Trophoblast cell (in vitro differentiated cells and primary cell): Measurements from ENCODE around the gene RAPGEF1.

ENCODE experiments used
- DNase-seq, 2 donors: peaks; one replicate each; pipeline ENCODE4 v3.0.0-alpha.2; 2016
- H2AFZ ChIP-seq: 2 replicates; pipeline ENCODE4 v1.6.1; 2013; ENCODE audit warnings: low read length, moderate library complexity, mild to moderate bottlenecking; ENCODE audit not compliant: insufficient read depth, poor library complexity
- H2AK5ac ChIP-seq: 2 replicates; pipeline ENCODE4 v1.6.1; 2013; ENCODE audit warnings: mild to moderate bottlenecking, low read length
- H2BK120ac ChIP-seq: 2 replicates; pipeline ENCODE4 v1.6.1; 2013; ENCODE audit warnings: low read length, mild to moderate bottlenecking, moderate library complexity; ENCODE audit not compliant: insufficient read depth, poor library complexity
- H2BK12ac ChIP-seq: 2 replicates; pipeline ENCODE4 v1.6.1; 2013; ENCODE audit warnings: mild to moderate bottlenecking, low read length, moderate library complexity
- H2BK5ac ChIP-seq: 2 replicates; pipeline ENCODE4 v1.6.1; 2013; ENCODE audit warnings: low read length, low read depth, moderate library complexity, mild to moderate bottlenecking; ENCODE audit not compliant: poor library complexity
- H3K14ac ChIP-seq: 2 replicates; pipeline ENCODE4 v1.6.1; 2013; ENCODE audit warnings: mild to moderate bottlenecking, low read length
- H3K18ac ChIP-seq: 2 replicates; pipeline ENCODE4 v1.6.1; 2013; ENCODE audit warnings: mild to moderate bottlenecking, low read length
- H3K23ac ChIP-seq: 2 replicates; pipeline ENCODE4 v1.6.1; 2013; ENCODE audit warnings: low read length
- H3K27ac ChIP-seq: 2 replicates; pipeline ENCODE4 v1.5.1; 2013; ENCODE audit warnings: low read depth, mild to moderate bottlenecking, inconsistent platforms, low read length, moderate library complexity
- H3K27me3 ChIP-seq: 2 replicates; pipeline ENCODE4 v1.6.1; 2013; ENCODE audit warnings: inconsistent platforms, mild to moderate bottlenecking, low read length, moderate library complexity; ENCODE audit not compliant: insufficient read depth
- H3K36me3 ChIP-seq, 2 experiments: 1 replicate in 1 of 2; 2 replicates in 1 of 2; pipeline ENCODE4 v1.6.1; 2013; ENCODE audit warnings: low read length in 2 of 2, mild to moderate bottlenecking in 2 of 2, moderate library complexity in 1 of 2; ENCODE audit not compliant: insufficient read depth in 2 of 2, control insufficient read depth in 1 of 2
- H3K4ac ChIP-seq: 2 replicates; pipeline ENCODE4 v1.6.1; 2013; ENCODE audit warnings: low read depth, mild to moderate bottlenecking, low read length, moderate library complexity
- H3K4me1 ChIP-seq, 2 experiments: 1 replicate in 1 of 2; 2 replicates in 1 of 2; pipeline ENCODE4 v1.6.1; 2013; ENCODE audit warnings: low read length in 2 of 2, mild to moderate bottlenecking in 2 of 2, moderate library complexity in 1 of 2; ENCODE audit not compliant: insufficient read depth in 2 of 2, control insufficient read depth in 1 of 2
- H3K4me2 ChIP-seq: 2 replicates; pipeline ENCODE4 v1.6.1; 2013; ENCODE audit warnings: inconsistent platforms, mild to moderate bottlenecking, low read length, moderate library complexity
- H3K4me3 ChIP-seq: 2 replicates; pipeline ENCODE4 v1.5.1; 2013; ENCODE audit warnings: mild to moderate bottlenecking, low read depth, low read length, inconsistent platforms
- H3K79me1 ChIP-seq: one replicate; pipeline ENCODE4 v1.6.1; 2013; ENCODE audit warnings: low read length
- H3K79me2 ChIP-seq: 2 replicates; pipeline ENCODE4 v1.6.1; 2013; ENCODE audit warnings: low read length, mild to moderate bottlenecking; ENCODE audit not compliant: control insufficient read depth, insufficient read depth, poor library complexity
- H3K9ac ChIP-seq: 2 replicates; pipeline ENCODE4 v1.6.1; 2013; ENCODE audit warnings: mild to moderate bottlenecking, low read length
- H3K9me3 ChIP-seq: 2 replicates; pipeline ENCODE4 v1.6.1; 2013; ENCODE audit warnings: low read depth, mild to moderate bottlenecking, control low read depth, inconsistent platforms, low read length; ENCODE audit not compliant: insufficient read depth
- H4K12ac ChIP-seq: 2 replicates; pipeline ENCODE4 v1.6.1; 2013; ENCODE audit warnings: low read depth, mild to moderate bottlenecking, low read length, moderate library complexity
- H4K8ac ChIP-seq: 2 replicates; pipeline ENCODE4 v1.6.1; 2013; ENCODE audit warnings: low read depth, mild to moderate bottlenecking, low read length, moderate library complexity
- H4K91ac ChIP-seq: one replicate; pipeline ENCODE4 v1.6.1; 2013; ENCODE audit warnings: low read depth, mild to moderate bottlenecking, low read length, moderate library complexity
- WGBS: extraction: QIAGEN DNeasy Blood & Tissue Kit; methylation state at CpG from one replicate; pipeline ENCODE4 v1.1.7; 2013; ENCODE audit warnings: missing lambda C conversion rate; ENCODE audit not compliant: insufficient read length, insufficient coverage; ENCODE audit errors: extremely low coverage; 5-methylcytosine and 5-hydroxymethylcytosine counted together

RAPGEF1 gene

DNA sequence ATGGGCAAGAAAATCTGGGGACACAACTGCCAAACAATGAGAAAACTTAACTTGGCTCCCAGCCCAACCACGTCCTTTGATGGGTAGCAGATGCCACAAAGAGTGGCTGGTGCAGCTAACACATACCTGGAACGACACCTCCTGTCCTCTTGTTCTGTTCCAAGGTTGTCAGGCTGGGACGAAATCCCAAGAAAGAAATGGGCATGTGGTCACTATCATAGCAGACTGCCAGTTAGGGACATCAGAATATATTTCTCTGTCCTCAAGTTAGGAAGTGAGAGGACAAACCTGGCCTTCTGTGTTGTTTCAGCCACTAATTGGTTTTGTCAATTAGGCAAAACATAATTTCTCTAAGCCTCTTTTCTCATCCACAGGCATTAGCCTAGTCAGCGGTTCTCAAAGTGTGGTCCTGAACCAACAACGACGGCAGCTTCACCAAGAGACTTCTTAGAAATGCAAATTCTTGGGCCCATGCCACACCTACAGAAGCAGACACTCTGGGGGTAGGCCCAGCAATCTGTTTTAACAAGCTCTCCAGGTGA is 63.4 kb downstream of the RAPGEF1 start:
- peaks cover 48 to 65% of the 10 kb centered on the region in 2 experiments for H3K4me1 ChIP-seq
- WGBS = no CpG with 5 or more reads among the region's 6 CpGs

DNA sequence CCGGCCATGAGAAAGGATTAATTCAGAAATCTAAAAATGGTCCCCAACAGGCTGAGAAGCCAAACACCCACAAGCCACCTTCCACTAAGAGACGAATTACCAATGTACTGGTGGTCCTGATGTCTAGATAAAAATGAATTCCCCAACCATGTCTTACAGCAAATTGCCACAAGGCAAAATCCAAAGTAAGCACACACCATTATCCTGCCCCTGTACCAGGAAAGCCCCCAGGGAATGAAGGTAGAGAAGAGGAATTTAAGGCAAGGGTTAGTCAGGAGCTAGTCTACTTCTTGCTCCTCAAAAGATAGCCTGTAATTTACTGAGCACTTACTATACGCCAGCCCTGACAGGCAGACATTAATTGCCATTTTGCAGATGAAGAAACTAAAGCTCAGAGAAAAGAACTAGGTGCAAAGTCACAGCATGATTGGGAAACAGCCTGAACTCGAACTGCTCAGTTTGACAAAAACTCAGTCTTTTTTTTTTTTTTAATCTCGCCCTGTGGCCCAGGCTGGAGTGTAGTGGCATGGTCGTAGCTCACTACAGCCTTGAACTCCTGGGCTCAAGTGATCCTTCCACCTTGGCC is 64.3 kb downstream of the RAPGEF1 start:
- Histone ChIP-seq H4K91ac (peak overlapping the region; percentile 93), H3K18ac (peak overlapping the region; percentile 84), H3K9me3 (no peaks in the 10 kb centered on the region), H3K27ac (peak overlapping the region; percentile 87), H3K79me2 (peaks cover 21% of the 10 kb centered on the region), H3K27me3 (no peaks in the 10 kb centered on the region), H3K14ac (peak overlapping the region; percentile 90), H3K4ac (peak overlapping the region; percentile 94), H2BK5ac (peak overlapping the region; percentile 89), H2AFZ (no peak overlapping the region), H3K4me2 (peak overlapping the region; percentile 1), H3K23ac (no peak overlapping the region), H2BK120ac (peak overlapping the region; percentile 86), H2AK5ac (peak overlapping the region; percentile 96), H4K8ac (peak overlapping the region; percentile 78), H3K79me1 (peaks cover 43% of the 10 kb centered on the region), H3K4me3 (no peak overlapping the region), H3K4me1 (peaks cover 55 to 75% of the 10 kb centered on the region in 2 experiments), H4K12ac (no peak overlapping the region), H3K36me3 (peaks cover 0 to 4% of the 10 kb centered on the region in 2 experiments), H3K9ac (no peak overlapping the region), H2BK12ac (peak overlapping the region; percentile 91)
- no CpG with 5 or more reads among the region's 6 CpGs for WGBS
- peak; percentile 86 to 97 for DNase-seq

More for the DNA sequence above, 63.4 kb downstream of the RAPGEF1 start:
- Histone ChIP-seq H3K27me3 (no peaks in the 10 kb centered on the region), H4K91ac (peak overlapping the region; percentile 90), H3K36me3 (peaks cover 2 to 4% of the 10 kb centered on the region in 2 experiments), H4K8ac (peak overlapping the region; percentile 78), H4K12ac (peak overlapping the region; percentile 44), H3K27ac (peak overlapping the region; percentile 87), H2AFZ (no peak overlapping the region), H3K14ac (peak overlapping the region; percentile 90), H3K79me2 (peaks cover 21% of the 10 kb centered on the region), H2BK120ac (peak overlapping the region; percentile 86), H3K18ac (peak overlapping the region; percentile 77), H3K9me3 (peaks cover 2% of the 10 kb centered on the region), H3K9ac (no peak overlapping the region), H3K23ac (peak overlapping the region; percentile 1), H3K4me2 (no peak overlapping the region), H3K79me1 (peaks cover 43% of the 10 kb centered on the region), H3K4ac (peak overlapping the region; percentile 94), H2BK5ac (peak overlapping the region; percentile 86), H2BK12ac (peak overlapping the region; percentile 70), H2AK5ac (peak overlapping the region; percentile 90), H3K4me3 (no peak overlapping the region)
- DNase-seq = no peak

DNA sequence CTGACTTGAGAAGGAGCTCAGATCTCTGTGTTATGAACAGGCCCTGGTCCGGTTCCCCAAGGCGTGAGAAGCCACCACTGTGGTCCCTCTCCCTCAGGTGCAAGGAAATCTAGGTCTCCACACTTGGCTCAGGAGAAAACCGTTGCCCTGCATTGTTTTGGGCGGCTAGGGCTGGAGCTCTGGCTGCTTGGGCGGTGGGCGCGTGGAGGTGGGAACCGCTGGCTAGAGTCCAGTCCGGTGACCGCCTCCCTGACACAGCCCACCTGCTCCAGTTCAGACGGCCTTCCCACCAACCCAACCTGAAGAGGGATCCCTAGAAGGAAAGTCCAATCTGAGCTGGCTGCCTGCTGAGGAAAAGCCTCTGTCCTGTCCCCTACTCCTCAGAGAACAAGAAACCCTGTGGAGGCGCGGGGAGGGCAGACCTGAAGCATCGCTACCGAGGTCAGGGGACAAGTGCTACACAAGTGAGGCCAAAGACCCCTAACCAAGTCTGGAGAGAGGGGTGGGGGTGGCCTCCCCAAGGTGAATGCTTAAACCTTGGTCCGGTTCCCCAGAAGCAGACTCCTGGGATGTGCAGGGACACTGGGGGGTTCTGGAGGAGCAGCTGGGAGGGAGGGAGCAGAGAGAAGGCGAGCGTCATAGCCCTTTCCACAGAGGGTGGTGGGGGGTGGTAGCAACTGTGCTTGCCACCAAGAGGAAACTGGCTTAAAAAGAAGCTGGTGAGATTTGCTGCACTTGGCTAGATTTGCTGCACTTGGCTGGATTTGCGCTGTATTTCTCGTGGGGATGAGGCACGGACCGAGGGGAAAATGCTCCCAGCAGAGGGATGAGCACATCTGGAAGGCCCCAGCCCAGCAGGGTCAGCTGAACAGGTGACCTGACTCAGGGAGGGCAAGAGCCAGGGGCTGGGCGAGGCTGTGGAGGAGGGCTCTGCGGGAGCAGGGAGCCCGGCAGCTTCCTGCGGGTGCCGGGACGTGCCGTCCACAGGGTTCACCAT is 65.2 kb downstream of the RAPGEF1 start:
- Histone ChIP-seq H2AK5ac (peak overlapping the region; percentile 96), H3K14ac (peak overlapping the region; percentile 68), H3K23ac (no peak overlapping the region), H3K79me1 (peaks cover 46% of the 10 kb centered on the region), H3K4me3 (no peak overlapping the region), H3K36me3 (peaks cover 0 to 3% of the 10 kb centered on the region in 2 experiments), H2AFZ (peak overlapping the region; percentile 64), H3K79me2 (peaks cover 23% of the 10 kb centered on the region), H4K8ac (peak overlapping the region; percentile 63), H2BK120ac (peak overlapping the region; percentile 86), H2BK5ac (peak overlapping the region; percentile 89), H2BK12ac (peak overlapping the region; percentile 91), H3K4me2 (peak overlapping the region; percentile 1), H3K27me3 (no peaks in the 10 kb centered on the region), H3K4ac (peak overlapping the region; percentile 89), H3K4me1 (peaks cover 59 to 81% of the 10 kb centered on the region in 2 experiments), H4K12ac (peak overlapping the region; percentile 55), H3K9ac (no peak overlapping the region), H3K27ac (peak overlapping the region; percentile 87), H3K18ac (peak overlapping the region; percentile 84), H3K9me3 (no peaks in the 10 kb centered on the region), H4K91ac (peak overlapping the region; percentile 93)
- whole genome bisulfite sequencing = no CpG with 5 or more reads among the region's 29 CpGs
- peak; percentile 87 to 92 for DNase-seq

DNA sequence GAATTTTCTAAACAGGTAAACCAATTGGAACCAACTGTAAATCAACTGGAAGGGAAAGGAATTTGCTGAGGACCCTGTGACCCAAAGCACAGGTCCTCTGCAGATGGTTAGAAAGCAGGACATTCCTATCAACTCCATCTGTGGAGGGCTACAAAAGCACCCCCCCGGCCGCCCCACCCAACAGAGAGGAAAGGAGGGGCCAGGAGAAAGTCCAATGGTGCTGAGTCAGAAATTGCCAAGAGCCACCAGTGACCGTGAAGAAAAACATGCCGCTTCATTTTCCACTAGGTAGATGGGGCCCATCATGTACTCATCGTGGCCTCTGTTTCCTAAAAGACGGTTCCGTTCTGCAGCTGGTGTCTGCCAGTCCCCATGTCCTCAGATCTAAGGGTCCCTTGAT is 66.3 kb downstream of the RAPGEF1 start:
- peaks cover 44% of the 10 kb centered on the region for H3K79me1 ChIP-seq
- H3K9me3 ChIP-seq = no peaks in the 10 kb centered on the region
- H2AFZ ChIP-seq = no peak overlapping the region
- H2BK120ac ChIP-seq = no peak overlapping the region
- peak overlapping the region; percentile 18 for H4K91ac ChIP-seq
- H2AK5ac ChIP-seq = no peak overlapping the region
- H2BK5ac ChIP-seq = no peak overlapping the region
- H3K27me3 ChIP-seq = no peaks in the 10 kb centered on the region
- no CpG with 5 or more reads among the region's 7 CpGs for WGBS
- H3K27ac ChIP-seq = peak overlapping the region; percentile 60
- H4K8ac ChIP-seq = no peak overlapping the region
- H3K4me1 ChIP-seq = peaks cover 60 to 80% of the 10 kb centered on the region in 2 experiments
- peak overlapping the region; percentile 15 for H3K4ac ChIP-seq
- no peak overlapping the region for H2BK12ac ChIP-seq
- H3K36me3 ChIP-seq = no peaks in the 10 kb centered on the region
- no peak overlapping the region for H3K9ac ChIP-seq
- DNase-seq = no peak
- no peak overlapping the region for H3K4me3 ChIP-seq
- no peak overlapping the region for H3K4me2 ChIP-seq
- no peak overlapping the region for H3K14ac ChIP-seq
- no peak overlapping the region for H4K12ac ChIP-seq
- peaks cover 27% of the 10 kb centered on the region for H3K79me2 ChIP-seq
- H3K23ac ChIP-seq = no peak overlapping the region
- H3K18ac ChIP-seq = no peak overlapping the region
